Measurements from ENCODE around the gene UBASH3A. TPM values are rescaled to one million over a fixed set of nuclear protein-coding genes. Genes with fewer than 3 reads are reported as not detected.
A peak's percentile ranks its signal among the peaks of the same experiment; 100 is the strongest.

Gene UBASH3A
- total RNA-seq, 1 donor from 2014 or later = not detected

- Mint-ChIP-seq H3K36me3 (no peaks in the 10 kb centered on the region), H3K27ac (peak overlapping the region; percentile 6), H3K27me3 (ENCODE audit: insufficient read depth, low read depth) (peaks cover 11% of the 10 kb centered on the region), H3K9me3 (peaks cover 2% of the 10 kb centered on the region), H3K4me3 (no peak overlapping the region), H3K4me1 (peaks cover 28% of the 10 kb centered on the region)
- Histone ChIP-seq H3K4me1 (peaks cover 11% of the 10 kb centered on the region), H3K9me3 (ENCODE audit: low read depth) (no peaks in the 10 kb centered on the region), H3F3A (ENCODE audit: low read depth) (peaks cover 8% of the 10 kb centered on the region), H3K27me3 (no peaks in the 10 kb centered on the region), H2AFZ (replicated peaks) (no peak overlapping the region), H3K9ac (no peak overlapping the region), H3K36me3 (no peaks in the 10 kb centered on the region), H3K4me2 (peak overlapping the region; percentile 63), H4K20me1 (ENCODE audit: low read depth) (no peaks in the 10 kb centered on the region), H3K4me3 (peak overlapping the region; percentile 19), H3K79me2 (ENCODE audit: low read depth) (no peaks in the 10 kb centered on the region), H3K27ac (no peak overlapping the region)
- no peak for TF ChIP-seq EZH2phosphoT487 (IDR thresholded peaks at IDR 0.05)
- TF ChIP-seq CTCF (IDR thresholded peaks at IDR 0.05) = no peak
- no peak for TF ChIP-seq EZH2 (IDR thresholded peaks at IDR 0.05)
- DNase-seq (ENCODE audit: low spot score) = no peak
These were observed 14.8 kb upstream of the UBASH3A start for GRCh38 chr21:42388740-42389448.

DNA sequence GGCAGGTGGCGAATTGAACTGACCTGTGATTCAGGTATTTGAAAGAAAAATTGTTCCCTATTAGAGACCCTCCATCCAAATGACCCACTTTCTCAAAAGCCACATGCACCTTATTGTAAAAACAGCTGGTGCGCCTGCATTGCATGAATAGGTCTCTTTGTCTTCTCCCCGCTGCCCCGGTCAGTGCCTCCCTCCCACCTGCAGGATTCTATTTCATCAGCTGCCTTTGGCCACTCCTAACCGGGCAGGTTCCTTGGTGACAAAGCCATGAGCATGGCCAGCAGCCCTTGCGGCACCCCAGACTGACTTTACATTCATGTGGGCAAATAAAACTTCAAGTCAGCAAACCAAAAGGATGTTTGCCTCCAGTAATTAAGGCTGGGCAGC, 14.3 kb upstream of the UBASH3A start:
- Histone ChIP-seq H3K36me3 (no peaks in the 10 kb centered on the region), H3K9me3 (ENCODE audit: low read depth) (no peaks in the 10 kb centered on the region), H3K27ac (no peak overlapping the region), H3F3A (ENCODE audit: low read depth) (peaks cover 8% of the 10 kb centered on the region), H4K20me1 (ENCODE audit: low read depth) (no peaks in the 10 kb centered on the region), H3K4me2 (peak overlapping the region; percentile 63), H2AFZ (replicated peaks) (no peak overlapping the region), H3K9ac (no peak overlapping the region), H3K4me1 (peaks cover 11% of the 10 kb centered on the region), H3K4me3 (peak overlapping the region; percentile 19), H3K27me3 (no peaks in the 10 kb centered on the region), H3K79me2 (ENCODE audit: low read depth) (no peaks in the 10 kb centered on the region)
- H3K27me3 Mint-ChIP-seq (ENCODE audit: insufficient read depth, low read depth) = peaks cover 11% of the 10 kb centered on the region
- H3K4me3 Mint-ChIP-seq = no peak overlapping the region
- H3K27ac Mint-ChIP-seq = no peak overlapping the region
- TF ChIP-seq CTCF (IDR thresholded peaks at IDR 0.05) (no peak), EZH2phosphoT487 (IDR thresholded peaks at IDR 0.05) (no peak), EZH2 (IDR thresholded peaks at IDR 0.05) (no peak)
- H3K36me3 Mint-ChIP-seq = no peaks in the 10 kb centered on the region
- H3K9me3 Mint-ChIP-seq = peaks cover 2% of the 10 kb centered on the region
- peak; percentile 42 for DNase-seq (ENCODE audit: low spot score)
- H3K4me1 Mint-ChIP-seq = peaks cover 28% of the 10 kb centered on the region

DNA sequence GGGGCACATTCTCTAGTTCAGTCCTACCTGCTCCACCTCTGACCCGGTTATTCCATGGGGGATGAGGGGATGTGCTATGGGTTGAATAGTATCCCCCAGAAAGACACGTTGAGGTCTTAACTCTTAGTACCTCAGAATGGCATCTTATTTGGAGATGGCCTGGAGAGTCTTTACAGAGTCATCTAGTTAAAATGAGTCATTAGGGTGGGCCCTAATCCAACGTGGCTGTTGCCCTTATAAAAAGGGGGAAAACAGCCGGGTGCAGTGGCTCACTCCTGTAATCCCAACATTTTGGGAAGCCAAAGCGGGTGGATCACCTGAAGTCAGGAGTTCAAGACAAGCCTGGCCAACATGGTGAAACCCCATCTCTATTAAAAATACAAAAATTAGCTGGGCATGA, 13.5 kb upstream of the UBASH3A start:
- no peak for TF ChIP-seq EZH2phosphoT487 (IDR thresholded peaks at IDR 0.05)
- TF ChIP-seq EZH2 (IDR thresholded peaks at IDR 0.05) = no peak
- no peak for TF ChIP-seq CTCF (IDR thresholded peaks at IDR 0.05)
- Mint-ChIP-seq H3K27me3 (ENCODE audit: insufficient read depth, low read depth) (peaks cover 12% of the 10 kb centered on the region), H3K36me3 (no peaks in the 10 kb centered on the region), H3K9me3 (peaks cover 2% of the 10 kb centered on the region), H3K4me3 (no peak overlapping the region), H3K27ac (no peak overlapping the region), H3K4me1 (peaks cover 28% of the 10 kb centered on the region)
- H4K20me1 ChIP-seq (ENCODE audit: low read depth) = no peaks in the 10 kb centered on the region
- H2AFZ ChIP-seq (replicated peaks) = no peak overlapping the region
- DNase-seq (ENCODE audit: low spot score) = no peak
- peaks cover 8% of the 10 kb centered on the region for H3F3A ChIP-seq (ENCODE audit: low read depth)
- no peak overlapping the region for H3K9ac ChIP-seq
- no peak overlapping the region for H3K4me2 ChIP-seq
- no peaks in the 10 kb centered on the region for H3K36me3 ChIP-seq
- no peaks in the 10 kb centered on the region for H3K9me3 ChIP-seq (ENCODE audit: low read depth)
- H3K27me3 ChIP-seq = no peaks in the 10 kb centered on the region
- H3K79me2 ChIP-seq (ENCODE audit: low read depth) = no peaks in the 10 kb centered on the region
- no peak overlapping the region for H3K4me3 ChIP-seq
- no peak overlapping the region for H3K27ac ChIP-seq
- peaks cover 11% of the 10 kb centered on the region for H3K4me1 ChIP-seq
